K562 (cell line): ENCODE data around the gene MED13L. TPM values are rescaled to one million over a fixed set of nuclear protein-coding genes. Genes with fewer than 3 reads are reported as not detected.

Experiments used
- ARID2 ChIP-seq: fragments of 450-650 bp; IDR thresholded peaks from 2 replicates; pipeline ENCODE4 v1.6.1; 2017; ENCODE audit warnings: antibody characterized with exemption, mild to moderate bottlenecking
- C11orf30 ChIP-seq: fragments of 450-650 bp; IDR thresholded peaks from 2 replicates; pipeline ENCODE4 v1.6.1; 2016; ENCODE audit warnings: low read depth, mild to moderate bottlenecking
- REST ChIP-seq, 2 experiments: fragments of 450-650 bp; formaldehyde crosslinking in 1 of 2; IDR thresholded peaks; 2 replicates each; pipeline versions ENCODE4 v1.4.0 to v1.6.1; 2014 to 2020; ENCODE audit warnings: mild to moderate bottlenecking in 2 of 2, borderline replicate concordance in 1 of 2, low read depth in 1 of 2
- ZNF143 ChIP-seq: sonication (generic); formaldehyde crosslinking; IDR thresholded peaks from 2 replicates; pipeline ENCODE4 v1.9.0; 2022; ENCODE audit warnings: mild to moderate bottlenecking, missing genetic modification reagents
- ZNF398 ChIP-seq: fragments of 250-450 bp; sonication (Bioruptor Pico); IDR thresholded peaks from 2 replicates; pipeline ENCODE4 v1.8.0; 2021; ENCODE audit warnings: moderate library complexity, mild to moderate bottlenecking, inconsistent platforms
- polyA plus RNA-seq, 8 experiments: library from polyadenylated mRNA; depleted of rRNA in 4 of 8; stranded (reverse) in 5 of 8; unstranded in 3 of 8; fragments of >200 nt; fragmentation: Nextera tagmentation in 2 of 8; fragmentation: Illumina TruSeq in 1 of 8; extraction: Ambion mirVana in 2 of 8; extraction: Trizol in 1 of 8; gene quantifications; 2 replicates each; pipeline versions ENCODE4 v1.2.1 to v1.2.3, GENCODE V29; 2011 to 2014; ENCODE audit warnings: inconsistent platforms in 1 of 8, missing spikeins in 1 of 8
- total RNA-seq, 7 experiments: library from RNA; depleted of rRNA in 6 of 7; stranded (reverse); fragments of >200 nt in 6 of 7; fragmentation: Illumina TruSeq in 2 of 7; extraction: Trizol in 2 of 7; gene quantifications; 2 replicates each; pipeline versions ENCODE4 v1.2.1 to v1.2.3, GENCODE V29; 2011 to 2021; ENCODE audit warnings: low replicate concordance in 1 of 7

MED13L gene
- total and polyA plus RNA-seq, 9 of the 15 experiments (the other 6 are each of a cell fraction or from before 2014, with no cell fraction given) = 13.4 to 90.3 (median 36.9) TPM

- peak; percentile 71 for TF ChIP-seq REST (IDR thresholded peaks at IDR 0.05; ENCODE audit: borderline replicate concordance)
- TF ChIP-seq REST (CRISPR knock-in tag; IDR thresholded peaks at IDR 0.05; ENCODE audit: low read depth) = no peak
- no peak for TF ChIP-seq ZNF143 (CRISPR knock-in tag)
- no peak for TF ChIP-seq ZNF398 (CRISPR knock-in tag)
- peak; percentile 41; the same call in 1 of the 2 replicates for TF ChIP-seq ARID2
- TF ChIP-seq C11orf30 = no peak
These were observed 360.4 kb downstream of the MED13L start (continued) for GRCh38 chr12:115916910-115917668.
